A549 treated with AZD9567 at 1 μM for 4 hours (cell line): ENCODE measurements around the gene UBQLN3. TPM values are rescaled to one million over a fixed set of nuclear protein-coding genes. Genes with fewer than 3 reads are reported as not detected.

Experiments
- total RNA-seq: library from RNA; stranded (reverse); fragments of 200-300 nt; extraction: Qiagen RNA extraction; gene quantifications from 5 replicates; pipeline ENCODE4 v1.2.3, GENCODE V29; 2022; ENCODE audit not compliant: insufficient read depth

Gene UBQLN3
- not detected in 5 replicates for total RNA-seq

GRCh38 chr11:5509803-5510202 is at the start of gene UBQLN3:
Gene UBQLN3 (minus strand): TSS chr11:5509957. CDS start chr11:5509558, 399 bp downstream.

GRCh38 chr11:5548440-5548839 is 38.7 kb upstream of the UBQLN3 start, which contains the start of gene OR52H1:
Gene OR52H1 (minus strand): TSS chr11:5548540. CDS start chr11:5545505, 3,035 bp downstream.

GRCh38 chr11:5516599-5516998 is 6.8 kb upstream of the UBQLN3 start, which contains the start of gene UBQLNL:
Gene UBQLNL (minus strand): TSS chr11:5516699. CDS start chr11:5516441, 258 bp downstream.

GRCh38 chr11:5488385-5488784 is 21.4 kb downstream of the UBQLN3 start, which contains the start of gene OR52D1:
Gene OR52D1 (plus strand): TSS chr11:5488685. CDS start chr11:5488707, 22 bp downstream.

Other genes with a start within 250 kb of the UBQLN3 start
- not detected in 5 replicates for gene HBE1, start 240.0 kb downstream of the UBQLN3 start, total RNA-seq
- gene OR51B4, start 208.0 kb downstream of the UBQLN3 start, total RNA-seq = not detected in 5 replicates
- gene OR51B2, start 185.7 kb downstream of the UBQLN3 start, total RNA-seq = not detected in 5 replicates
- gene OR51B5, start 166.4 kb downstream of the UBQLN3 start, total RNA-seq = 0.09 TPM in 1 of 5 replicates, not detected in the others
- gene OR51B6, start 158.4 kb downstream of the UBQLN3 start, total RNA-seq = not detected in 5 replicates
- gene OR51M1, start 126.1 kb downstream of the UBQLN3 start, total RNA-seq = not detected in 5 replicates
- gene OR51Q1, start 87.8 kb downstream of the UBQLN3 start, total RNA-seq = not detected in 5 replicates
- gene OR51I1, start 68.4 kb downstream of the UBQLN3 start, total RNA-seq = not detected in 5 replicates
- gene OR51I2, start 60.6 kb downstream of the UBQLN3 start, total RNA-seq = not detected in 5 replicates
- not detected in 5 replicates for gene OR52D1, start 21.3 kb downstream of the UBQLN3 start, total RNA-seq
- gene UBQLNL, start 6.7 kb upstream of the UBQLN3 start, total RNA-seq = 0.03 to 0.05 TPM in 2 of 5 replicates, not detected in the others
- not detected in 5 replicates for gene OR52H1, start 38.6 kb upstream of the UBQLN3 start, total RNA-seq
- gene OR52B6, start 70.9 kb upstream of the UBQLN3 start, total RNA-seq = not detected in 5 replicates
- 7.6 to 11.2 TPM (median 8.1 TPM) in 5 replicates for gene TRIM6, start 86.7 kb upstream of the UBQLN3 start, total RNA-seq
- gene TRIM34, start 115.0 kb upstream of the UBQLN3 start, total RNA-seq = 2.6 to 3.4 TPM (median 2.8 TPM) in 5 replicates
- gene TRIM5, start 175.1 kb upstream of the UBQLN3 start, total RNA-seq = 10.0 to 15.7 TPM (median 11.0 TPM) in 5 replicates
- gene TRIM22, start 179.8 kb upstream of the UBQLN3 start, total RNA-seq = 0.59 to 1.4 TPM (median 0.83 TPM) in 4 of 5 replicates, not detected in the other
- not detected in 5 replicates for gene OR56B1, start 226.5 kb upstream of the UBQLN3 start, total RNA-seq
- gene OR52N4, start 244.3 kb upstream of the UBQLN3 start, total RNA-seq = not detected in 5 replicates